Nephron progenitor cell (in vitro differentiated cells): ENCODE measurements around the gene EVA1C.
"Not testable (repeated sequence)": the region's sequence is repeated elsewhere in the genome, so short reads cannot be mapped to it uniquely, and the experiment has no call there.

Experiments
- DNase-seq: peaks from one replicate; pipeline ENCODE4 v3.0.0; 2021
- H3K27ac Mint-ChIP-seq: 2 replicates; pipeline ENCODE4 v1.8.0; 2021; ENCODE audit warnings: mild to moderate bottlenecking, moderate library complexity, mixed read lengths
- H3K27me3 Mint-ChIP-seq: 2 replicates; pipeline ENCODE4 v1.8.0; 2021; ENCODE audit warnings: mild to moderate bottlenecking, low read depth, mixed read lengths; ENCODE audit not compliant: poor library complexity
- H3K36me3 Mint-ChIP-seq: 2 replicates; pipeline ENCODE4 v1.8.0; 2021; ENCODE audit warnings: low read depth, mixed read lengths
- H3K4me1 Mint-ChIP-seq: 2 replicates; pipeline ENCODE4 v1.8.0; 2021; ENCODE audit warnings: mixed read lengths
- H3K4me3 Mint-ChIP-seq: 2 replicates; pipeline ENCODE4 v1.8.0; 2021; ENCODE audit warnings: mild to moderate bottlenecking, moderate library complexity, mixed read lengths
- H3K9me3 Mint-ChIP-seq: 2 replicates; pipeline ENCODE4 v1.8.0; 2021; ENCODE audit warnings: mild to moderate bottlenecking, moderate library complexity, mixed read lengths
- TF ChIP-seq, protein P1 (sequence below): fragments of 200-600 bp; sonication (generic); IDR thresholded peaks from 2 replicates; pipeline ENCODE4 v1.5.0; 2021; ENCODE audit warnings: antibody characterized with exemption

Gene EVA1C

DNA sequence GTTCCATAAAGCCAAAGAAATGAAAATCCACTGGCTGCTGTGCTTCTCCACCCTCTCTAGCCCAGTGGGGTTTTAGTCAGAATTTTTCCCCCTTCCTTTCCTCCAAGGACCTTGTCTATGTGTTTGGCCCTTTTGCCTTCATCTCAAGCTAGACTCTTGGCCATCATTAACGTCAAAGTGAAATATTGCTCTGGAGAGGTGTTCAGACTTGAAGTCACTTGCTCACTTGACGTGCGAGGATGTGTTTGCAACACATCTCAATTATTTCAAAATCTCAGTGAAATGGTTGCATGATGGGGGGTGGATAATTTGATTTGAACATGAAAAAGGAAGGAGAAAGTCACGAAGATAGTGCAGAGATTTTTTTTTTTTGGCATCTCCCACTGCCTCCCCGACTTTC lies 13.6 kb downstream of the EVA1C start:
- TF ChIP-seq, protein P1, sequence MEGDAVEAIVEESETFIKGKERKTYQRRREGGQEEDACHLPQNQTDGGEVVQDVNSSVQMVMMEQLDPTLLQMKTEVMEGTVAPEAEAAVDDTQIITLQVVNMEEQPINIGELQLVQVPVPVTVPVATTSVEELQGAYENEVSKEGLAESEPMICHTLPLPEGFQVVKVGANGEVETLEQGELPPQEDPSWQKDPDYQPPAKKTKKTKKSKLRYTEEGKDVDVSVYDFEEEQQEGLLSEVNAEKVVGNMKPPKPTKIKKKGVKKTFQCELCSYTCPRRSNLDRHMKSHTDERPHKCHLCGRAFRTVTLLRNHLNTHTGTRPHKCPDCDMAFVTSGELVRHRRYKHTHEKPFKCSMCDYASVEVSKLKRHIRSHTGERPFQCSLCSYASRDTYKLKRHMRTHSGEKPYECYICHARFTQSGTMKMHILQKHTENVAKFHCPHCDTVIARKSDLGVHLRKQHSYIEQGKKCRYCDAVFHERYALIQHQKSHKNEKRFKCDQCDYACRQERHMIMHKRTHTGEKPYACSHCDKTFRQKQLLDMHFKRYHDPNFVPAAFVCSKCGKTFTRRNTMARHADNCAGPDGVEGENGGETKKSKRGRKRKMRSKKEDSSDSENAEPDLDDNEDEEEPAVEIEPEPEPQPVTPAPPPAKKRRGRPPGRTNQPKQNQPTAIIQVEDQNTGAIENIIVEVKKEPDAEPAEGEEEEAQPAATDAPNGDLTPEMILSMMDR: no peak
- no peak overlapping the region for H3K4me3 Mint-ChIP-seq
- peaks cover 9% of the 10 kb centered on the region for H3K4me1 Mint-ChIP-seq
- peaks cover 16% of the 10 kb centered on the region for H3K27me3 Mint-ChIP-seq
- DNase-seq: no peak
- H3K9me3 Mint-ChIP-seq: peaks cover 26% of the 10 kb centered on the region
- peaks cover 4% of the 10 kb centered on the region for H3K36me3 Mint-ChIP-seq
- H3K27ac Mint-ChIP-seq: peak overlapping the region; percentile 13

DNA sequence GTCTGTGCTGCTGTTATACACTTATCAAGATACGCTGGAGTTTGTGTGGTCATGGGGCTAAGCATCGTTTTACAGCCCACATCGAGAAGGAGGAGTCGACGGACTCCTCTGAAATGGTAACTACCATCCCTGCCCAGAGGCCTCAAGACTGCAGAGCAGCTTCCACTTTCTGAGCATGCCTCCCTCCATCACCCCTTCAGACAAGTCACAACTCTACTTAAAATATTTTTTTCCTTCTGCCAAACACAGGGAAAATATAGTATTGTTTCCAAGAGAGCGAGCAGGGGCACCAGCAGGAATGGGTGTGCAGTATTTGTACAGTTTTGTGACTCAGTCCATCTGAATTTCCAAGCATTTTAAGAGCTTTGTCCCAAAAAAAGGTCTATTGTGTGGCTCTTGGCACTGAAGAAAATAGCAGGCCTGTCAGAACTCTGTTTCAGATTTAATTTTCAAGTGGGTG lies 14.1 kb downstream of the EVA1C start:
- Mint-ChIP-seq H3K36me3 (peaks cover 4% of the 10 kb centered on the region), H3K27ac (no peak overlapping the region), H3K4me3 (no peak overlapping the region)

DNA sequence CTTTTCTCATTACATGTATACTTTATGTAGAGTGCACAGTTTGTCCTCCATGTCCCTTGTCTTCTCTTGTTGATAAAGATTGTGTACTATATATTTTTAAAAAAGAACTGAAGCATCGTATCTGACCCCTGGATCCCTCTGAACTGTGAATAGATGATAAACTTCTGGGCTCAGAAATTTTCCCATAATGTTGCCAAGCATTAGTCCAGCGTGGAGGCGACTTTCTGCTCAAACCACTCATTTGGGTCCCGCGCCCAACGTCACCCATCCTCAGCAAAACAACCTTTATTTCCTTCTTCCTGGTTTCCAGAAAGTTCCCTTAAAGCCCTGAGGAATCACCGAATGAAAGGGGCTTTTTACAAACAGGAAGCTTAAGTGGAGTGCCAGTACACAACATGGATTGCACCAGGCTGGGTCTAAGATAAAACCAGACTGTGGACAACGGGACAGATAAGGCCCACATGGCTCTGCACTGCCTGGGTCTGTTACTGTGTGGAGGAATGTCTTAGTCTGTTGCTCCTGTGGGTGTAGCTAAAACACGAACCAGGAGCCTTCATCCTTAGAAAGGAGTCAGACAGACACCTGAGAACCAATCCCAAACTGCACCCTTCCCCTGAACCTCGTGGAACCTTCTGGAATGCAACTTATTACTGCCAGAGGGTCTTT lies 15.6 kb downstream of the EVA1C start:
- Mint-ChIP-seq H3K9me3 (peaks cover 15% of the 10 kb centered on the region), H3K4me1 (peaks cover 9% of the 10 kb centered on the region), H3K27me3 (peaks cover 10% of the 10 kb centered on the region), H3K27ac (no peak overlapping the region), H3K4me3 (no peak overlapping the region), H3K36me3 (peaks cover 2% of the 10 kb centered on the region)
- TF ChIP-seq, protein P1: no peak
- no peak for DNase-seq

More for the DNA sequence above, 14.1 kb downstream of the EVA1C start:
- H3K4me1 Mint-ChIP-seq: peaks cover 9% of the 10 kb centered on the region
- peaks cover 16% of the 10 kb centered on the region for H3K27me3 Mint-ChIP-seq
- no peak for DNase-seq
- TF ChIP-seq, protein P1: no peak
- peaks cover 26% of the 10 kb centered on the region for H3K9me3 Mint-ChIP-seq

DNA sequence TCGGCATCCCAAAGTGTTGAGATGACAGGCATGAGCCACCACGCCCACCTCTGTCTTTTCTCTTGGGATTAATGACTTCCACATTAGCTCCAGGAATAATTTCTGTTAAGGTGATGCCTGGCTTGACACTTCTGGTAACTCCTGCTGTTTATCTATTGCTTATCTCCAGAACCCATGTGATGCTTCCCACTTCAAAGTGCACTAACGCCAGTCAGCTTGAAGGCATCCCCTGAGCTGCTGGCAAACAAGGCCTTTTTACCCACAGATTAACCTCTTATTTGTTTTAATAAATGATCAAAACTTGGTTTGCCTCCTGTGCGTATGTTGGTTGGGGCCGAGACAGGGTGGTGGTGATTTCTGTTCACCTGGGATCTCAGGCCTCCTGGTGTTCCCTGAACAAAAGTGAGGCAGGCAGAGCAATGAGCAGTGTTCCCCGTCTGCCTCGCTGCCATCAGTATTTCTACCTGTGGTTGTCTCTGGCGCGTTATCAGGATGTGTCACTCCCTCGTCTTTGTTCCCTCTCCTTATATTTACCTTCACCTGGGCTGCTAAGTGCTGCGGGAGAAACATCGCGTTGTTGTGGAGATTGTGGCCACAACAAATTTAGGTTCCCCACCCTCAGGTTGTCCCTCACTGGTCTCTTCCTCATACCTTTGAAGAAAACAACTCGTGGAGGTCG lies 20.6 kb downstream of the EVA1C start:
- H3K9me3 Mint-ChIP-seq: peaks cover 12% of the 10 kb centered on the region
- DNase-seq, H3K27me3 Mint-ChIP-seq, H3K4me1 Mint-ChIP-seq, H3K36me3 Mint-ChIP-seq, H3K4me3 Mint-ChIP-seq: not testable (repeated sequence)
- H3K27ac Mint-ChIP-seq: peak overlapping the region; percentile 57

DNA sequence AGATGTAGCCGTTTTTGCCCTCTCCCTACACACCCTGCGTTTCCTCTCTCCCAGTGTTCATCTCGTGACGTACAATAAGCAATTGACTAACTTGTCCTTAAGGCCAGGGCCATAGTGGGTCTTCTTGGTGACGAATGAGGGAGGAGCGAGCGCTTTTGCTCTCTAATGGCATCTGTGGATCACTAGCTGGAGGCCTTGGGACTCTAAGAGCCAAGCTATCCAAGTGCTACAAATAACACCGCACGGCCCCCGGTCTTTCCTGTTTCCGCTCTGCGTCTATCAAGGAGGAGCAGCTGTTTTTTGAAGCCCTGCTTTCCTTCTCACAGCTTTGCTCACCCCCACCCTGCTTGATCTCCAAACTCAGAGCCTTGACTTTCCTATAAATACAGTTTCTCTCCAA lies 25.2 kb downstream of the EVA1C start:
- Mint-ChIP-seq H3K27ac (no peak overlapping the region), H3K27me3 (peaks cover 5% of the 10 kb centered on the region), H3K36me3 (no peaks in the 10 kb centered on the region), H3K9me3 (no peaks in the 10 kb centered on the region), H3K4me3 (no peak overlapping the region), H3K4me1 (no peaks in the 10 kb centered on the region)
- TF ChIP-seq, protein P1: no peak
- no peak for DNase-seq

DNA sequence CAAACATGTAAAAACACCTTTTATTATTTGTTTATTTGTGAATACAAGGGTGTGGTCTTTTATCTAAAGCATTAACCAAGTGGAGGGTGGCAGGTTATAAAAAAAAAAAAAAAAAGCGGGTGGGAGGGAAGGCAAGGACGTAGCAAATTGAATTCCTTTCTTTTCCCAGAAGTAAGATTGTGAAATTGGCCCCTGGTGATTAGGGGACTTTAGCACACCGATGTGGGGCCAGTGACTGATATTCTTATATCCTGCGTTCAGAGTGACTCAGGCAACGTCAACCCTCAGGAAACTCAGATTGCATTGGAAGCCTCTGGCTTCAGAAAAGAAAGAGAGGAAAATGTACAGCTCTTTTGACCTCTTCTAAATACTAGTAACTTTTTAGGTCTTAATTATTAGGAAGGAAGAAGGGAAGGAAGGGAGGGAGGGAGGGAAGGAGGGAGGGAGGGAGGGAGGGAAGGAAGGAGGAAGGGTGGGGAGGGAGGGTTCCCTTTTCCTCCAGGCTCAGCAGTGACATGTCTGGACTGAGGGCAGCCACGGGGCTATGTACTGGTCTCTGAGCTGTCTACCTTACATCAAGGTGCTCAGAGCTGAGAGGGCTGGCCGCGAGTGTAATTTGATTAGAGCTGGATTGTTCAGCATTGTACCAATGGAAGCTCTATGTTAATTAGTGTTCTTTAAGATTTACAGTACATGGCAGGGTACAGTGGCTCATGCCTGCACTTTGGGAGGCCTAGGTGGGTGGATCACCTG lies 30.2 kb downstream of the EVA1C start:
- H3K27me3 Mint-ChIP-seq: peaks cover 14% of the 10 kb centered on the region
- H3K36me3 Mint-ChIP-seq: peaks cover 6% of the 10 kb centered on the region
- H3K4me3 Mint-ChIP-seq: no peak overlapping the region
- TF ChIP-seq, protein P1: no peak
- no peak for DNase-seq
- no peak overlapping the region for H3K27ac Mint-ChIP-seq
- H3K9me3 Mint-ChIP-seq: peaks cover 20% of the 10 kb centered on the region
- H3K4me1 Mint-ChIP-seq: no peaks in the 10 kb centered on the region
